HPDE6-E6E7 (cell line): Measurements from ENCODE around the gene CDK14.

Experiments used
- DNase-seq: peaks from one replicate; pipeline ENCODE4 v3.0.0; 2011; ENCODE audit warnings: missing footprints; ENCODE audit errors: extremely low spot score

The CDK14 gene

DNA sequence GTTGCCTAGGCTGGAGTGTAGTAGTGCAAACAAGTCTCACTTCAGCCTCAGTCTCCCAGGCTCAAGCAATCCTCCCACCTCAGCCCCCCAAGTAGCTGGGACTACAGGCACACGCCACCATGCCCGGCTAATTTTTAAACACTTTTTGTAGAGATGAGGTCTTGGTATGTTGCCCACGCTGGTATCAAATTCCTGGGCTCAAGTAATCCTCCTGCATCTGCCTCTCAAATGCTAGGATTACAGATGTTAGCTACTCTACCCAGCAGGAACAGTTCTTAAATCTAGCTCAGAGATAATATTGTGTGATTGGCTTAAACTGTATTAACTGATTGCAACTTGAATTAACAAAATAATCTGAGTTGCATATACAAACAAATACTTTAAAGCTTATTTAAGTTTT, 82.9 kb downstream of the CDK14 start:
- no peak for DNase-seq

DNA sequence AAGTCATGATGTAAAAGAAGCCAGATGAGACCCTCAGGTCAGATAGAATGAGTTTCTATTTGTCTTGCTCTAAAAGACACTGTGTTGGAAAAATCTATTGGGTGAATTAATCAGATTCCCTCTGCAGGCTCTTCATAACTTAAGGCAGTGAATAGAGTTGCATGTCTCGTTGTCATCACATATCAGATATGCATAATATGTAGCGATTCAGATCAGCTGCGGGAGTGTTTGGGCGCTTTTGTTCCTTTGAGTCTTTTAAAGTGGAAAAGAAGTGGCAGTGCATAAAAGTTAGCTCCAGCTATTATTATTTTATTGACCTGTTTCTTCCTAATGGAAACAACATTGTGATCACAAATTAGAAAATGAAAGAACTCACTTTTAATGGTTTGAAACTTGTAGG, 84.4 kb downstream of the CDK14 start:
- DNase-seq: no peak

DNA sequence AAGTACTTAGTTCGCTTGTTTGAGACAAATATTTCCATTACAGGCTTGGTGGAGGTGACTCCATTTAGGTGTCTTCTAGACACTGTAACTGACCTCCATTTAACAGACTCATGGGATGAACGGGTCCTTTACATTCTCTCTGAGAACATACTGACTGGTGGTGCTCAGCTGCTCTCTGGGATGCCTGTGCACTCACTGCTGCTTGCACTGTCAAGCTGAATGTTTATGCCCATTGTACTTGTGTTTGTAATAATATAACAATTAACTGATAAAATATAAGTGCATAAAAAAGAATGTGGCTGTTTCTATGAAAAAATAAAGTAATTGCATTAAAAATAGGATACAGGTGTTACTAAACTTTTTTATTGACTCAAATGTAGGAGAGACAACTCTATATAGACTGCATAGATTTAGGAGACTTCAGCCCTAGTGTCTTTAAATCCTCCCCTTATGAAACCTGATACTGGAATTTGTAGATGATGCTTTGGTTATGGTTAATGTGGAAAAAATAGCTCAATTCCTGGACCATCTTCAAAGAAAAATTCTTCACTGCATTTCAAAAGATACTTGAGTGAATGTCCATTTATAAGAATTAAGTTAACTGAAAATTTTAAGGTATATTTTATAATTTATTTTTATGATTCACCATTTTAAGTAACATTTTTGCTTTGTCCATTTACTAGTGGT, 85.4 kb downstream of the CDK14 start:
- no peak for DNase-seq

DNA sequence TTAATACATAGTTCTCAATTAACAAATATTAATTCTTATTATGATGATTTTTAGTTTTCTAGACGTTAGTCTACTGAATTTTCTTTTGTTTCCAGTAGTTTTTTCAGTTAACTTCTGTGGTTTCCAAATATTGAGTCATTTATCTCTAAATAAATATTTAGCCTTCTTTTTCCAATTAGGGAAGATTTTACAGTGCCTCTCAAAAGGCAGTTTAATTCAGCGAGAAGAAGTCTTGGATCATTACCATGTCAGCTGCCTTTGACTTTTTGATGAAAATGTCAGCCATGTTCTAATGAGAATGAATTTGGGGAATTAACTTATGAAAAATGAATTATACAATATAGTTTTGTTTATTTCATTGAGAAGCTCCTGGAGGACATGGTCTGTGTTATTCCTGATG, 90.0 kb downstream of the CDK14 start:
- DNase-seq: no peak

DNA sequence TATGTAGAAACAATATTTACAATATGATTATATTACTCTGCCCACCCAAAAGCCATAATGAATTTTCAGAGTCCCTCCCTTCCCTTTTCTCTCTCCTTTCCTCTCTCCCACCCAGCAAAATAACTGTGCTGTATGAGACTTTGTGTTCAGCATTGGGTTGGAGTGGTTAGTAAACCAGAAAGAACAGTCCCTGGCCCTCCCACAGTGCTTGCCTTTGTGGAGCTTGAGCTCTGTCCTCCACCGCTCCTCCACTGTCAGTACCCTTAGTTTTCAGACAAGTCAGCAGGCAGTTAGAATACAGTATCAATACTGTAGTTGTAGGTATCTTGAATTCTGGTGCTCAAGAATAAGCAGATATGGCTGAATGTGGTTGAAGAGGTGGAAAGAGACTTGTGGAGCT, 92.7 kb downstream of the CDK14 start:
- DNase-seq: no peak

DNA sequence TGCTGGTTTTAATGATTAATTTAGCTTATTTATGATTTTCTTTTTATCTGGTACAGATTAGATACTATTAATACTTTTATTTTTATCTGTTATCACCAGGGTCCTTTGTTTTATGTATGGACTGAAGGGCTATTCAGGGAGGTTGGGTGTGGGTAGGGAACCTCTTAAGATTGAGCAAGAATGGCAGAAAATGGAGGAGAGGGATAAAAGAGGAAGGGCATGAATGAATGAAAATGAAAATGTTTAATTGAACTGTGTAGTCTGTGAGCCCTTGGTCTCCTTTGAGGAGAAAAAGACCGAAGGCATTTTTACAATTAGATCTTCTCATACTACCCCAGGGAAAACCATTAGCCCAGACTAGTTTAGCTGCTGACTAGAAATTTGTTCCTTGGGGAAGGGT, 93.1 kb downstream of the CDK14 start:
- no peak for DNase-seq

DNA sequence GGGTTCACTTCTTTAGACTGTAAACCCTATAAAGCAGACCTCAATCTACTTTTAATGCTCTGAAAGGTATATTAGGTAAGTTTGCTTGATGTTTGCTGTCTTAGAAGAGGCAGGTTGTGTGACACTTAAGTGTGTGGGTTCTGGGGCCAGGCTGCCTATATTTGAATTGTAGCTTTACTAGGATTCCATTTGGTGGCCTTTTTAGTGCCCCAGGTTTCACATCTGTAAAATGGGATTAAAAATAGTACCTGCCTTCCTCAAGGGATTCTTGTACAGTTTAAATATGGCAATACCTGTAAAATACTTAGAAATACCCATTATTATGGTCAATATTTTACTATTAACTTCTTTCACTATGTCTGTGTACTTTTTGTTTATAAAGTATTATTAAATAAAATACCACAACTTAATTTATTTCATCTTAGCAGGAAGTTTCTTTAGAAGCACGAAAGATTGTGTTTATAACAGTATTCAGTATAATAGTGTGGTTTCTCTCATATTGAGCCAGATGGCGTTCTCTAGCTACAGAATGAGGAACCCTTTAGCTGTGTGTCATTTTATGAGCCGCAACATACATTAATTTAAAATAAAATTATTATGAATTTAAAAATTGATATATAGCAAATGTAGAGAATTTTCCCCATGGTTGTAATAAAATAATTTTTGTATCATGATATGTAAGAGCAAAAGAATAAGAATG, 94.2 kb downstream of the CDK14 start:
- no peak for DNase-seq

DNA sequence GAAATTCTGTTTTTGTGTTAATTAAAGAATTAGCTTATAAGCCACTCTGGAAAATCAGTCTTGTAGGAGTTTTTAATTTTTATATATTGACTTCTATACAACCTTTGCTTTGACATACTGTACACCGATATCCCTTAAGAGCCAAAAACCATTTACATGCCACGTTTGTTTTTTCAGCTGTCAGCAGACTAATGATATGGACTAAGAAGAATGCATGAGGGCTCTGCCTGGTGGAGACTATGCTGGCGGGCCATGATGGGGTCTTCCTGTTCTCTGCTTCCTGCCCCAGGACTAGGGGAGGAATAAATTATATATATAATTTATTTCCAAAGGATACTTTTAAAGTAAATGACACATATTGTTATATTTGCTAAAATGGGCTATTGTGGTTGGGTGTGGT, 96.3 kb downstream of the CDK14 start:
- DNase-seq: no peak

DNA sequence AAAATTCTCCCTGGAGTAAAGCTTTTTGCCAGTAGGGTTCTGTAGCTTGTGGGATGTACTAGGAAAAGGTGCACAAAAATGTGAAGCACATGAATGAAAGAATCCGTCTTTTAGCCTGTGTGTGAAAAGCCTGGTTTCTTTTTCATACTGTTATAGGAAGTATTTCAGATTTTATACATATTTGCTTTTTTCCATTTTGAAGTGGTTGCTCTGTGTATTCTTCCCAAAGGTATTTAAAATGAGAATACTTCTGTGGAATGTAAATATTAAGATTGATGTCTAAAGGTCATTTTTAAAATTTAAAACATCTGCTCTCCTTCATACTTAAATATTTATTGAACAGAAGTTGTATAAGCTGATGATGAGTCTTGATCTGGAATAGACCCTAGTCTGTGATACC, 96.8 kb downstream of the CDK14 start:
- DNase-seq: no peak

DNA sequence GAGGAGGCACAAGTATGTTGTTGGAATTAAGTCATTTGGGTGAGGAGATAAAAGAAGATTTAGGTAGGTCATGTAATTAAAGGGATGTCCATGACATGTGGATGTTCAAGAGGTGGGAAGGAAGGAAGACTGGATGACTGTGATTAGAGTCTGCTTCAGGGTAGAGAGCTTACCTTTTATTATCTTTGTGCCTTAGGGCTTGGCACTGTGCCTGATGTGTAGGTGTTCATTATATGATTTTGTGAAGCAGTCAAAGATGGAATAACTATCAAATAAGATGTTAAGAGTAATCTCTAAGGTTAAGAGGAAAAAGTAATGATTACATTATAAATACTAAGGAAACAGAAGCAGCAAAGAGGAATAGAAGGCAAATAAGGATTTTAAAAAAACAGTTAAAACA, 97.8 kb downstream of the CDK14 start:
- no peak for DNase-seq

DNA sequence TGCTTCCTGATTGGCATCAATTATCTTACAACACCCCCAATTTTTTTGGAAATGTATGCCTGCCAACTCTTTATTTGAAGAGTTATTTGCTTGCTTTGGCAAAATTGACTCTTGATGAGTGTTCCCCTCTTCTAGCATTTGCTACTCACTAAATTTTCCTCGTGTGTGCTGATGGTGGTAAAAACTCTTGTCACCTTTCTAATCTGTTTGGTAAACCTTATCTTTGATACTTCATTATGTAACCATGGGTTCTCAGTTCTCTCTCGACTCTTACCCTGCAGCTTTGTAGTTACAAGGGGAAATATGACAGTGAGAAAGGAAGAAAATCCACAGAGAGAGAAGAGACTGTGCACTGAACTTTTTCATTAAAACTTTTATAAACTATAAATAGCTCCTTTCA, 102.5 kb downstream of the CDK14 start:
- DNase-seq: no peak

DNA sequence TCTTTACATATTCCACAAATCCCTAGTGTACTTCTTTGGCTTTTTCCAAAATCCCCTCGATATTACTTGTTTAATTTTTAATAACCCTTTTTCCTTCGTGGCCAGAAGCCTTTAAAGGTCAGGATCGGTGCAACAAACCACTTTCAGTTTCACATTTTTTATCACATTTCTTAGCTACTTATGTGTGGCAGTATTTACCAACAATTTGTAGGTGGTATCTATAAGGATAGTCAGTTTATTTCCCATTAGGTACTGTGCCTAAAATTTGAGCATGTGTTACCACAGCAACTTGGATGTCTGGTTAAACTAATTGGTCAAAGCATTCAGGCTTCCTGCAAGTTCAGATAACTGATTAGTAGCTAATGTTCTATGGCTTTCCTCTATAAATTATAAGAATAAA, 104.9 kb downstream of the CDK14 start:
- no peak for DNase-seq

DNA sequence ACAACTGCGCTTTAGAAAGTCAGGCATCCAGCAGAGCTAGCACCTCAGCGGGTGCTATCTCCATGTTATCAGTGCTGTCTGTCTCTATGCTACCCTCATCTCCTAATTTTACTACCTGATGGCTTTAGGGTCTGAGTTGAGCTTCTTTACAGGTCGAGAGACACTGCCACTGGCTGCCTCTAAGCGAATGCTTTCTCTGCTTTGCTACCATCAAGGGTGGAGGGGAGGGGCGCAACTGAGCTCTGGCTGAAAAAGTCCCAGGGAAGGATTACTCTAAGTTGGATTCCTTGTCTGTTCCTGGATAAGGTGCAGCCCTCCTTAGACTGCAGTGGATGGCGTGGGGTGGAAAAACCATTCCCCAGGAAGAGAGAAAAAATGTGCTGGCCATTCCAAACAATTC, 105.7 kb downstream of the CDK14 start:
- no peak for DNase-seq

DNA sequence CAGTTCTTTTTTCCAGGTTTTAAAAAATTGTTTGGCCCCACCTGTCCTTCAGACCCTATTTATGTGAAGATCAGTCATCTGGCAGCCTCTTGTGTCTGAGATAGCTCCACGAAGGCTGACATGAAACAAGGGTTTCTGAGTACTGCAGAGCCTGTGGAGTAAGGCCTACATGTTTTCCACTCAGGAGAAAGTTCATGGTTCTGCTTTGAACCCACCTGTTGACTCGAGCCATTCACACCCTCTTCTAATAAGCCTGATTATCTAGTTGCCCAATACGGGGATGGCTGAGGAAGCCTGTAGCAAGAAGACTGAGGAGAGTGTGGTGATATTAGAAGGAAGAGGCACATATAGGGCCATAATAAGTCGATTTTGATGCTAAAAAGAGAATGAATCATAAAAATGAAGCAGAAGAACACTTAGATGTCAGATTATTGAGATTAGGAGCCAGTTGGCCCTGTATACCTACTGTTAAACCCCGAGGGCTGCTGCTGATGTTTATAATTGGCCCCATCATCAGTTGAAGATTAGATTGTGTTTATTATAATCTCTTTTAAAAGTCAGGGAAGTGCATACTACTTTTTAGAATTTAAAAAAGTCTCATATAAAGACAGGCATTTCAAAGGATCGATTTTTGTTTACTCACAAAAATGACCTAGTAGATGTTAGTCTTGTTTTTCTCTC, 109.4 kb downstream of the CDK14 start:
- DNase-seq: no peak

DNA sequence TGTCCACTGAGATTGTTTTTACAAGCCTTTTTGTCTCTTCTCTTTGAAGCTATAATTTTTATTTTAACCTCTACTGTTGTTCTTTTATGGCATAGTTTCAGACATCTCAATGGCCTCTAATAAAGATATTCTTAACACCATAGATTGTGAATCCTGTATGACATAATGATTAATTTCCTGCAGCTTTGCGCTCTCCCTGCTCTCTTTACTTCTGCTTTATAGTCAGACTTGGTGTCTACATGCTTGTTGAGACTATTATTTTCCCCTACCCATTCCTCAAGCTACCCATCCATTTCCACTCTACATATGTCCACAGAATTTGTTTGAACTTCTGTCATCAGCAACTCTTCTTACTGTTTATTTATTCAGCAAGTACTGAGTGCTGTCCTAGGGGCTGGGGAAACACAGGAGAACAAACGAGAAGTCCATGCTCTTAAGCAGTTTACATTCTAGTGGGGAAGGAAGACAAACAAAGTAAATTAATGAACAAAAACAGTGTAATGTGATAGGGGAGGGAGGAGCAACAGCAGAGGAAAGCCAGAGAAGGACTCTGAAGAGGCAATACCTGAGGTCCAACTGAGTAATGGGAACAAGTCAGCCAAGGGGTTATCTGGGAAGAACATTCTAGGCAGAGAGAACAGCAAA, 110.1 kb downstream of the CDK14 start:
- DNase-seq: no peak

DNA sequence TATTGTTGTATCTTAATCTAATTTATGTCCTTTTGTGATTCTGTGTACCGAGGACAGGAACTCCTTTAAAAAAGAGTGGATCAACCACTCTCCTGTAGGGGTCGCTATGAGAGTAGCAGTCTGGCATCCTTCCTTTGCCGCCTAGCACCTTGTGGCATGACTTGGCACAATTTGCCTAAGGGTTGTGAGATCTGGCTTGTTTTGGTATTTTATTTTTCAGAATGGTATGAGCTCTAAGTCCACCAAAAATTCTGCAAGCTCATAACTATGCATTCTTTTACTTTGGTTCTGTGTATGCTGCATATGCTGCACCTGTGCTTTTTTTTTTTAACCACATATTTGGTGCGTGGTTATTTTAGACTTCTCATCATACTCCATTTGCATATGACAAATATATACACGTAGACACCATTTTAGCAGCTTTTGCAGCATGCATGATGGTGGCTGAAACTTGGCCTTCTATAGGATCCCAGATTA, 112.8 kb downstream of the CDK14 start:
- DNase-seq: no peak

DNA sequence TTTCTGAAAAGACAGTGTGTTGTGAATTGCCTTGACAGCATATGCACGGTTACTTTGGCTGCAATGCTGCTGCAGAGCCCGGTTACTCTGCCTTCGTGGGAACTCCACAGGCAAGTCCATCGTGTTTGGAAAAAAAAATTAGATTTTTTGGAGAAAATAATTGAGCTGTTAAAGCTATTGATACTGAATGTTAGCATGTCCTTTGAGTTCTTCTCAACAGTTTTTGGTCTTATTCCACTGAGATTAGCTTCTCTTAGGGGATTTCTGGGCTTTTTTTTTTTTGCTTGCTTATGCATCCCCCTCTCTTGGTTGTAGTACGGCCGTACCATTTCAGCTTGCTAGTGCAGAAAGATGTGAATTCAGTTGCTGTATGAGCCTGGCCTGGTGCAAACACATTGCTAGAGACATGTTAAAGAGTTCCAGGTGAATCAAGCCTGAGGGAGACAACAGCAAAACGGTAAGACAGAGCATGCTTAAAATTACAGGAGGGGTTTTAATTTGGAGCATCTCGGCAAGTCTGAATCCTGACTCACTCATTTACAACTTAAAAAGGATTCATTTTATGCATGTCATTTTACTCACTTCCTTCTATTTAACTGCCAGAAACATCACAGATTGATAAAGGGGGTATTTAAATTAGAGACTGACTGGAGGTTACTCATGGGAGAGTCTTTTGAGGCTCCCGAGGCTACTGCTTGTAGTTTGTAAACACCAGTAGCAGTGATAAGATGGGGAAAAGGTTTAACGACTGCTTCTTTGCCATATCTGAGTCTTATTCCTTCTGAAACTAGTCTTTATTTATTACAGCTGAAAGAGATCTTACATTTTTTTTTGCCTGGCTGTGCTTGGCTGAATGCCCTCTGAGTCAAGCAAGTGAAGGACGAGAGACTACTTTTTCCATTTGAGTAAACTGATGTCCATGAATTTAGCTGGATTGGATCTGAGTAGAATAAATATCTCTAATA, 113.7 kb downstream of the CDK14 start:
- no peak for DNase-seq

DNA sequence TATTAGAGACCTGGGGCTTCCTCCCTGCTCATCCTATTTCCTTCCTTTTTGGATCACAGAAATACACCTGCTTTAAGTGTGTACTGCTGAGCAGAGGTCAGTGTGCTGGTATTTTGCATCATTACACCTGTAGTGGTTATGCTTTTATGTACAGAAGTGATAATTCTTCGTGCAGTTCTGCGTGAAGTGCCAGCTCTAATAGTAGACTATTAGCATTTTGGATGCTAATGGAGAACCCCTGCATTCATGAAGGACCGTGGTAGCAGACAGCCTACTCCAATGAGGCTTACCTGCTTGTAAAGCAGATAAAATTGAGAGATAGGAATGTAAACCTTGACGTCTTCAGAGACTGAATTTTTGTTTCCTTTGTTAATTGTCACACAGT, 114.3 kb downstream of the CDK14 start:
- DNase-seq: no peak

DNA sequence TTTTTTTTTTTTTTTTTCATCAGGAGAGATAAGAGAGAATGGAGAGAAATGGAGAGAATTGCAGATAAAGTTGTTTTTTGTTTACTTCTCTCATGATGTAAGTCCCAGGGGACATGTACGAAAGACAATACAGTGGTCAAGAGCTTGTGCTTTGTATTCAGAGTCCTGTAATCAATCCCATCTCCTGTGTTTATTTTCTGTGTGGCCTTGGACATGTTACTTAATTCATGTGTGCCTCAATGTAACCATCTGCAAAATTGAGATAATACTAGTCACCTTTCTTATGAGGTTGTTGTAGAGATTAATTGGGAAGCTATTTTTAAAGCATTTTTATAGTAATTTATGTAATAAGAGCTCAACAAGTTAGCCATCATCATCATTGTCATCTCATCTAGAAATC, 117.5 kb downstream of the CDK14 start:
- no peak for DNase-seq

DNA sequence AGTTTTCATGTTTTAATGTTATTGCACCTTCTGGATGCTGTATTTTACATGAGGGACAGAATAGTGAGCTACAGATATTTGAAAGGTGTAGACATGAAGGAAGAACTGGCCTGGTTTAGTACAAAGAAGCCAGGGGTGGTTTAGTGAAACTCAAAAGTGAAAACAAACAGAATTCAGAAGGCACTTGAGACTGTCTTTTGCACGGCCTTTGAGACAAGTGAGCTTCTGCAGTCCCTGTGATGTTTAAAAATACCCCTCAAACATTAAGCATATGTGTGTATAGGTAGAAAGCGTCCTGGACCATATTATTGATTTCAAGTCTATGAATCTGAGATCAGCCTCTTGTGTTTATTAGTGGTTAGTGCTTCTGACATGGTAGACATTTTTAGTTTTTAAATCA, 118.9 kb downstream of the CDK14 start:
- DNase-seq: no peak

DNA sequence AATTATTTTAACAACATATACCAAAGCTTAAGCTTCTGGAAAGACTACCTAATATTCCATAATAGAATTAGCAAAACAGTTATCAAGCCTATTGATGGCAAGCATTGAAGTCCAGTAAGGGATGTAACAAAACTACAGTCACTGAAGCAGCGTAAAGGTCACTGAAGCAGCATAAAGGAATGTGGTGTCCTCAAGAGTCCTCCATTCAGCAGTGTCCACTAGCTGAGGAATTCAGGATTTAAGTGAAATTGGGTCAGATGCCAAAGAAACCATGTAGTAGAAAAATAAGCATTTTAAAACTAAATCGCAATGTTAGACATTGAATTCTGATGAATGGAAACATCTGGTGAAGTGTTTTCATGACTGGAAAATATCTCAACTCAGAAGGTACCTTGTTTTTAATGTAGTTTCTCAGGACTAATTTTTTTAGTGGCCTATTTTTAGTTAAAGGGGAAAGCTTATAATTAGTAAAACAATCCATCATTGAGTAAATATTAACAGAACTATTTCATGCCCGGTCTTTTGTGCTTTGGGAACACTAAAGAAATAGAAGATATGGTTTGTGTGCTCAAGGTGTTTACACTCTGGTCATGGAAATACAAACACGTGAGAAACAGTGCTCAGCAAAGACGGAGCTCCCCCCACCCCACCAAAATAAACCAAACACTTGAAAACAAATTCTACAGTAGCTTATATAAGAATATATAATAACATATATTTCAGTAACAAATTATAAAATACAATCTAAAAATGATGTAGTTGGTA, 121.4 kb downstream of the CDK14 start:
- DNase-seq: no peak
